Amniotic stem cell (primary cell): ENCODE measurements around the gene SLC35A2.

Source experiments
- DNase-seq: peaks from one replicate; lab custom pipeline; 2025; lab: John Stamatoyannopoulos, UW

SLC35A2 gene

DNA sequence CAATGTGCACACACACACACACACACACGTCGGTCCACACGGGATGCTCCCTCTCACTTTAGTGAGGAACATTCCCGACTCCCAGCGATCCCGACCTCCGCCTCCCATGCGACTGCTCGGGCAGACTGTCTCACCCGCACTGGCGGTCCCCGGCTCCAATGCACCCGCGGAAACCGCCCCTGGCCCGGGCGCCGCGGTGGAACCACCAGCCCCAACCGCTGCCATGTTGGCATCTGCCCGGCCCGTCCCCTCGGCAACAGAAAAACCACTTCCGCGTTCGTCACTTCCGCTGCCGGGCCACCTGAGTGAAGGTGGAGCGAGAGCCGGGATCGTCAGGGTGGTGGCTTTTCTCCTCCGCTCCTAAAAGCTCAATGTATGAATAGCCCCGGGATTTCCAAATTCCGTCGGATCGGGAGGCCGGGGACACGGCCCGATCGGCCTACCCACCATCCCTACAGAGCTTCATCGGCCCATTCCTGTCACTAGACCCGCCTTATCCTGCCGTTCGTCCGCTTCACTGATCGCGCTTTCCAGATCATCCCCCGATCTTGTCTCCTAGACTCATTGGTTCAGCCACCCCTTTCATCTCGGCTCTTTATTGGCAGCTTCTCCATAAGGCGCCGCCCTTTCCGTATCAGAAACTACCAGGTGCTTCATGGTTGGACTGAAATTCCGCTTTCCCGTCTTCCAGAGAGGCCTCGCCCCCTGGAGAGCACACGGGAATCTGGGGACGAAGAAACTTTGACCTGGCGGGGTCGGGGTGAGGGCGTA lies at the start of gene SLC35A2:
SLC35A2 (minus strand) TSS at position 235 of the 771 bp plus-strand sequence; CDS start at position 225, 10 bp downstream.
- peak; percentile 38 for DNase-seq

GRCh38 chrX:48960291-48960690 lies 48.8 kb upstream of the SLC35A2 start:
- no peak for DNase-seq

GRCh38 chrX:48958635-48959094 lies 47.2 kb upstream of the SLC35A2 start:
- peak; percentile 8 for DNase-seq

DNA sequence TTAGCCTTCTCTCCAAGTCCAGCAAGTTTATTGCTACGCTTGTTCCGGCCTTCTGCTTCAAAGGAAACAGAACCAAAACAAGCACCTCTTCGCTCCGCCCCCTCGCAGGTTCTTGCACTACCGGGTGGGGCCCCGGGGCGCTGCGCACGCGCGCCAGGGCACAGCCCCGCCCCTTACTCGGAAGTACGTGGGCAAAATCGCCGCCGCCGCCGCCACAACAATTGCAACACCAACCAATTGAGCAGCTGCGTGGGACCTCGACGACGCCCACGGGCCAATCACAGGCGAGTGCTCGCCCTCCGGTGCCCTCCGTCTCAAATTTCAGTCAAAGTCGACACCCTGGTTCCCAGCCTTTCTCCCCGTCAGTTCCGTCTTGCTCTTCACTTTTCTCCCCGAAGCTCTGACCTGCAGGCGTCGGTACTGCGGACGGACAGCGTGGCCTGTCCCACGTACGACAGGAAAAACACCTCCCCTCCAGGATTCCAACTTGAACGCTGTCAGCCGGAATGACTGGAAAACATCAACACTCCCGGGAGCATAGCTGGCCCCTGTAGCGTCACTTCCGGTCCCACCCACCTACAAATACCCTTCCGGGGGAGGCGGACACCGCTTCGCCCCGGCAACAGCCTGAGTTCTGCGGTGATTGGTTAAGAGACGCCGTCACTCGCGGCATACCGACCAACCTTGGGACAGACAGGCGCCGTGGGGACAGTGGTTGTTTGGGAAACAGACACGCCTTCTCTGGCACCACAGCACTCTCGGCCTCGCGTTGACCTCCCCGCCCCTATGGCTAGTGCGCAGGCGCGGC lies 46.6 kb upstream of the SLC35A2 start:
- DNase-seq = peak; percentile 90

DNA sequence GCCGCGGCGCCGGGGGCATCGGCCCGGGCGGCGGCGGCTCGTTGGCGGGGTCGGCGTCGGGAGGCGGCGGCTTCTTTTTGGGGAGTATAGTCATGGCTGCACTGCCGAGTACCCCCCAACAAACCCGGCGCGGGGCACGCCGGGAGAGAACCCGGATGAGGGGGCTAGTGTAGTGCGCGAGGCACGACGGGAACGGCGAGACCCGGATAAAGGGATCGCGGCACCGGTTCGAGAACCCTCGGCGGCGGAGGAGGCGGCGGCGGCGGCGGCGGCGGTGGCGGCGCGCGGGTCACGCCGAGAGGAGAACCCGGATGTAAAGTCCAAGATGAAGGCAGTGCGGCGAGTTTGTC lies 46.0 kb upstream of the SLC35A2 start, which contains the start of gene OTUD5:
OTUD5 (minus strand) TSS at position 131 of the 350 bp plus-strand sequence; CDS start at position 94, 37 bp downstream.
- DNase-seq = no peak

GRCh38 chrX:48956728-48957414 lies 45.4 kb upstream of the SLC35A2 start:
- no peak for DNase-seq

- no peak for DNase-seq
These were observed 37.1 kb upstream of the SLC35A2 start for GRCh38 chrX:48948589-48948988.

GRCh38 chrX:48945517-48946348 lies 34.3 kb upstream of the SLC35A2 start:
- DNase-seq = peak; percentile 5

DNA sequence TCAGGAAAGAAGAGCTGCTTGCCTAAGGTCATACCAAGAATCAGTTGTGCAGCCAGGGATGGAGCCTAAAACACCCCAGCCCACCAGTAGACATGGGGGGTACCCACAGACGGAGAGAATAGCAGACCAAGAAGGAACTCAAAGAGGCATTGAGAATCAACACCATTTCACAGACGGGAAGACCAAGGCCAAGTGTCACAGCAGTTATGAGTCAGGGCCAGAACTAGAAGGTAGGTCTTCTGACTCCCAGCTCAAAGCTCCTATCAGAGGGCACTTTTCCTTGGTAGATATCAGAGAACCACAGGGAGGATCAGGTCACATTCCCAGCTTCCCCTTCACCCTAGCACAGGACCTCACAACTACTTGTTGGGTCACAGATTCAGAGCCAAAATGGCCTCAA lies 31.4 kb upstream of the SLC35A2 start:
- DNase-seq = no peak

DNA sequence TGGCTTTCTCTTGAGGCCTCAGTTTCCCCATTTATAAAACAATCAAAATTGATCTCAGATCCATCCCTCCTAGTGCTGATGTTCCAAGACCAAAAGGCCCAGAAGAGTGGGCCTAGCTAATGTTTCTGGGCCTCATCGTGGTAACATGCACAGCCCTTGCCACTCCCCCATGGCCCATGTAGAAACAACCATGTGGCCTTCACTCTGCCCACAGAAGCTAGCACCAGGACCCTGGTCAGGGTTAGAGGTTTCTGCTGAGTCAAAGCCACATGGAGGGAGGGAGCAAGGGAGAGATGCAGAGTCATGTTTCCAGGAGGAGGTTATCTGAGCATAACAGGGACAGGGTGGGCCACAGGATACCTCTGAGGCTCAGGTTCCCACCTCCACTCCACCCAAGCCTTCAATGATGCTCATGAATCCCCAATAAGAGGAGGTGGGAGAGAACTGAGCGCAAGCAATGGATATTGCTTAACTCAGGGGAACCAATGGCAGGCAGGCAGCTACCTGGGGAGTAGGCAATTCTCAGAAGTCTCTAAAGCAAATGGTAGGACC lies 29.0 kb upstream of the SLC35A2 start:
- DNase-seq = no peak

- DNase-seq = no peak
These were observed 28.2 kb upstream of the SLC35A2 start for GRCh38 chrX:48939524-48940228.

- DNase-seq = no peak
These were observed 27.4 kb upstream of the SLC35A2 start for GRCh38 chrX:48938721-48939425.

GRCh38 chrX:48937054-48937907 lies 25.8 kb upstream of the SLC35A2 start:
- no peak for DNase-seq

- no peak for DNase-seq
These were observed 25.1 kb upstream of the SLC35A2 start for GRCh38 chrX:48936429-48937053.

- DNase-seq = no peak
These were observed 23.8 kb upstream of the SLC35A2 start for GRCh38 chrX:48935301-48935670.

- no peak for DNase-seq
These were observed 23.3 kb upstream of the SLC35A2 start for GRCh38 chrX:48934581-48935300.

DNA sequence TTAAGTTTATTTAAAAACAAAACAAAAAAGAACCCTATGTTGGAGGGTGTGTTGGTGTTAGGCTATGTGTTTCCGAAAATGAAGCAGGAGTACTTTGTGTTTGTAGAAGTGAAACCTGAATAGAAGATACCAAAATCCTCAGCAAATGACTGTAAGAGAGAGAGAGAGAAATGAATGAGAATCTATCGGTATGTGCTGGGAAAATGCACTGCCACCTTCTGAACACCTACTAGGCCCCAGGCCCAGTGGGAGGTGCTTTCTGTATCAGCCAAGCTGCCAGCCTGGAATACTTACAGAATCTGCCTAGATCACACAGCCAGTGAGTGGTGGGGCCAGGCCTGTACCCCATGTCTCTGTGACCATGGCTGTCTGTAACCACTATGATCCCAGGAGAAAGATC lies 22.3 kb upstream of the SLC35A2 start:
- no peak for DNase-seq
